Activated T-cell treated with anti-CD3 and anti-CD28 coated beads, Interleukin-2, amount 50 U/mL, for 48 hours (primary cell): ENCODE measurements around the gene TMEM242.

Source experiments
- DNase-seq, 2 experiments: peaks; one replicate each; pipeline ENCODE4 v3.0.0-alpha.2; 2020

TMEM242 gene

DNA sequence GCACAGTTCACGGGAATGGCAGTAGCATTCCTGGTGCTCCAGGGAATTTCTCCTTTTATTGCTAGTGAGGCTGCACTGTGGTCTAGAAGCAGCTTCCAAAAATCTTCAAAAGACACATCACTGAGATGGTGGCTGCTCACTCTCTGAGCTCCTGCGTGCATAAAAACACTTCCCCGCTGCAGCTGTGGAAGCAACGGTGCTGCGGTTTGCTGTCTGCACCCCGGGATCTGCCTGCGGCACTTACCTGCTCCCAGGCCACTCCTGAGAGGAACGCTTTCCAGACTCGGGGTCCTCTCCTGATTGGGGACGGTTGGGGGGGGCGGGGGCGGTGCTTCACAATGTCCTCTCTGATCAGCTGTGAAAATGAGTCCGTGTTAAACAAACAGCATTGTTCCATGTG, 77.9 kb downstream of the TMEM242 start:
- DNase-seq, result no peak

DNA sequence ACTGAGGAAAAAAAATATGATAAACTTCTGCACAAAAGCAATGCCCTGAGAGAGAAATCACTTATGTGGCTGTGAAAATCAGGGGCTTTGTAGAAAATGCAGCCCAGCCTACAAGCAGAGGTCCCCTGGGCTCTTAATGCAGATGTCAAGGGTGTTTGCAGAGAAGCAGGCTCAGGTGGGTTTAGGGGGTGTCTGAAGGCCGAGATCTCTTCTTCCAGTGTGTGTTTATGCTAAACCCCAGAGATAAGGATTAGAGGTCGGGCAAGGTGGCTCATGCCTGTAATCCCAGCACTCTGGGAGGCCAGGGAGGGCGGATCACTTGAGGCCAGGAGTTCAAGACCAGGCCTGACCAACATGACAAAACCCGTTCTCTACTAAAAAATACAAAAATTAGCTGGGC, 78.5 kb downstream of the TMEM242 start:
- no peak for DNase-seq

DNA sequence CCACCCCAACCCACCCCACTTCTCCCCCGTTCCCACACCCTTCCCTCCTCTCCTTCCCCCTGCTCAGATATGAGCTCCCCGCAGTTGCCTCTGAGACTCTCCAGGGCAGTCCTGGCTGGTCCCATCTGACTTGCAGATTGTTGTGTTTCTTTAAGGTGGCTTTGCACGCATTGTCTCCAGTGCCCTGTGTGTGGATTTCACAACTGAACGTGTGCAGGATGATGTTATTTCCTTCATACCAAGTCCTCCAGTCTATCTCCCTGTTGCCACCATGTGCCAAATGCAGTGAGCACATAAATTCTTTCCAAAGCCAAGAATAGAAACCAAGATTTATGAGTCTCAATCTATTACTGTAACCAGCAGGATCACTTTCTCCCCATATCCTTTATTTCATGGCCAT, 79.1 kb downstream of the TMEM242 start:
- no peak for DNase-seq

DNA sequence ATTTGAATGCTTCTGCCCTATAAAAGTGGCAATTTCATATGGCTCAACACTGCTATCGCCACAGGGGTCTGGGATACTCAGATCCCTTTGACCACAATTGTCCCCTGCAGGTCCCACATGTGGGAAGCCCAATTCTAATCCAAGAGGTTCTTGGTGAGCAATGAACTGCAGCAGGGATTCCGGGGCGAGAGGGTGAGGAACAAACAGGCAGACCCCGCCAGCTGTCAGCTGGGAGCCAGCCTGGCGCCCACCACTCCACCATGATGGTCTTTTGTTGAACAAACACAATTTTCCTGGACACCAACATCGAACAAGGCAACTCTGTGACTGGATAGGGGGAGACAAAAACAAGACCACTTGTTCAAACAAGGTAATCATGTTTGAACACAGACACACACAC, 80.5 kb downstream of the TMEM242 start:
- no peak for DNase-seq

DNA sequence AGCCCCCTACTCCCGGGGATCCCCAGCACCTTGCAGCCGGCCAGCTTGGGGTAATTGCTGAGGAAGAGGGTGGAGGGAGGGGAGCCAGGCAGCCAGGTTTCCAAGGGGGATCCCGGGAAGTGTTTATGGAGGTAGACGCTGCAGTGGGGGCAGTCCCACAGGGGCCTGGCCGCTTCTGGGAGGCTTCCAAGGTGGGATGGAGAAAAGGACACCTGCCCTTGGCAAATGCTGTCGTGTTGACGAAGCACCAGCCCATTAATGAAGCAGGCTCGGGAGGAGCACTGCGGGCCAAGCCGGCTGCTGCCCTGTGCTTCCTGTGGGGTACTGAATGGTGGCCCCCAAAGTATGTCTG, 82.4 kb downstream of the TMEM242 start:
- DNase-seq, result no peak

DNA sequence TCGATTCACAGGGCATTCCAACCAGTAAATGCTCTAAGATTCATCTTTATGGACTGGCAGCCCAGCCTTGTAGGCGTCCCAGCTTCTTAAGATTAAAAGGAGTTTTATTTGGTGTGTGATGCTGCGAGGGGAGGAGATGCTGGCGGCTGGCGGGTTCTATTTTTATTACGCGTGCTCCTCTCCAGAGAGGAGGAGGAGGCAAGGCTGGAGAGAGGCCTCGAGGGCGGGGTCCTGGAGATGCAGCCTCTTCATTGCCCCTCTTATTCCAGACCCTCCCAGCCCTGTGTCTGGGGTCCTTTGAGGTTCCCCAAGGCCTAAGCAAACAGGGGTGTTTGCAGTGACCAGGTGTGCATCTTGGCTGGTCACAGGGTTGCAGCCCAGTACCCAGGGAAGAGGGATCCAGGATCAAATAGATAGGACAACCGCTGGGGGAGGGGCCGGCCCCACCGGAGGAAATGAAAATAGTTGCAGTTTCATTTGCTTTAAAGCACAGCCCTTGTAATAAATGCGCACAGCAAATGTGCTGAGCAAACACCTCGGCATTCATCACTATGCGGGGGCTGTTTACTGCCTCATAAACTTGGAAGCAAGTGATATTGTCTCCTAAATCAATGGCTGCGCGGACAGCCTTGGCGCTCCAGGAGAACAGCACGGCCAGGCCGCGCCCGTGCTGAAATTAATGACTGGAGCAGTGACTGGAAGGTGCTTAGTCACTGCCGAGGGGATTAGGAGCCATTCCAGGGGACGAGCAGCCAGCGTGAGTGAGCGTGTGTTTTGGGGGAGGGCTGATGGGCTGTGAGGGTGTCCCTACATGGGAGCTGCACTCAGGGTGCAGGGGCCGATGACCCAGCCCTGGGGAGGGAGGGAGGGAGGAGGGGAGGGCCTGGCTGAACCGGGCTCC, 83.0 kb downstream of the TMEM242 start:
- no peak for DNase-seq

DNA sequence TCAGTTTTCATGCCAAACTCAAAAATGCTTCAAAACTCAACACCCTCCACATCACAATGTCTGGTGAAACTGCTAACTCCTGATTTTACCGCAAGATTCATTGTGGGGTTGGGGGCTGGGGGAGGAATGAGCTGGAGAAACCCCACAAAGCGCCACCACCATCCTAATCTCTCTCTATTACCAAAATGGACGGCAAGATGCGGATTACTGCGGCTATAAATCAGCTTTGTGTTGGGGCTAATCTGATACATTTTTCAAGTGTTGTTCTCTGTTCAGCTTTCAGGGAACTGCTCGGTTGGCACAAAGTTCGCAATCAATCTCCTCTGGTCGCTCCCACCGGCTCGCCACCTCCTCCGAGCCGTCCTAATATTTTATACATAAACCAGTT, 83.7 kb downstream of the TMEM242 start:
- DNase-seq, result no peak
